GM23248 (cell line): ENCODE results near the gene STXBP6.

ENCODE experiments used
- EZH2 ChIP-seq: fragments of 200-600 bp; sonication (generic); IDR thresholded peaks from 2 replicates; pipeline ENCODE4 v1.6.1; 2018; ENCODE audit warnings: antibody characterized with exemption, mild to moderate bottlenecking; ENCODE audit not compliant: insufficient read depth, poor library complexity, severe bottlenecking
- EZH2phosphoT487 ChIP-seq: fragments of 200-600 bp; sonication (generic); IDR thresholded peaks from 2 replicates; pipeline ENCODE4 v1.6.1; 2018; ENCODE audit warnings: antibody characterized with exemption, moderate library complexity, mild to moderate bottlenecking, low read depth; ENCODE audit not compliant: insufficient read depth

DNA sequence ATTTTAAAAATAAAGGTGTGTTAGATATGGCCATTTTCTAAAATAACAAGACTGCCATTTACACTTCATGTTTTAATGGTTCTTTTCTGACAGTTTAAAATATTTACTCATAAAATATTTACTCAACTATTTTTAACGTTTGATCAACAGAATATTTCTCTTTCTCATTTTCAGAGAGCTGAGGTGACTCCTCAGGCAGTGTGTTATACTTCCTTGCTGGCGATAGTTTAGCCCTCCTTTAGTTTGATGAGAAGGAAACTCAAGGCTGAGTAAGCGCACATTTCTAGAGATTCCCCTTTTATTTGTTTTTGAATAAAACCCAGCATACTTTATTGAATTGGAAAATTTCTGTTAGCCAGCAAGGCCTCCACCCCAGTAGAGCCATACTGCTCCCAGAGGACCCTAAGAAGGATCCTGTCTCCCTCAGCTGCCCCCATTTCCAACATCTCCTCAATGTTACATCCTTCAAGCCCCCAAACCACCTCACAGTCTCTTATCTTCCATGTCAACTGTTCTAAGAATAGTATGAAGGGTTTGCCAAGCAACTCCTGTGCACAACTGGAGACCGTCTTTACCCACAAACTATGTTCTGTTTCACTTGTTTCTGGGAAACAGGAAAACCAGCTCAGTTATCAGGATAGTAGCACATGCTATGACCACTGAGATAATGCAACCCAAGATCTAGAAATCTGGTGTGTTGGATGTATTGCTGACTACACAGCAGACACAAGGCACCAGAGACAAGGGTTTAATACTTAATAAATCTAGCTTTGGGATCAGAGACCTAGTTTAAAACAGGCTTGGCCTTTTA is 129.5 kb downstream of the STXBP6 start:
- TF ChIP-seq EZH2 (no peak), EZH2phosphoT487 (no peak)
